Spleen (tissue), 7 donors: ENCODE measurements around the gene CPNE2.

Experiments
- POLR2AphosphoS5 ChIP-seq, 3 donors: sonication (generic); formaldehyde crosslinking; IDR thresholded peaks; one replicate each; pipeline ENCODE4 v1.5.1; 2017; ENCODE audit warnings: antibody characterized with exemption in 3 of 3
- TF ChIP-seq, protein P1 (sequence below), 11 experiments: fragments of 200-600 bp in 7 of 11; fragments of 450-650 bp in 4 of 11; sonication (generic) in 4 of 11; IDR thresholded peaks in 8 of 11; conservative IDR thresholded peaks in 3 of 11; 1 replicate in 7 of 11; 2 replicates in 4 of 11; pipeline versions ENCODE4 v1.4.0 to v1.8.0; 2016 to 2021; ENCODE audit warnings: antibody characterized with exemption in 11 of 11, inconsistent platforms in 4 of 11, mild to moderate bottlenecking in 1 of 11
- donor health status: DM: no; HTN: no; CAD: no; lungs with moderate emphysema.
- donor health status: DM: no; HTN: no; CAD: no.
- donor health status: DM: no; HTN: no; CAD: no.

DNA sequence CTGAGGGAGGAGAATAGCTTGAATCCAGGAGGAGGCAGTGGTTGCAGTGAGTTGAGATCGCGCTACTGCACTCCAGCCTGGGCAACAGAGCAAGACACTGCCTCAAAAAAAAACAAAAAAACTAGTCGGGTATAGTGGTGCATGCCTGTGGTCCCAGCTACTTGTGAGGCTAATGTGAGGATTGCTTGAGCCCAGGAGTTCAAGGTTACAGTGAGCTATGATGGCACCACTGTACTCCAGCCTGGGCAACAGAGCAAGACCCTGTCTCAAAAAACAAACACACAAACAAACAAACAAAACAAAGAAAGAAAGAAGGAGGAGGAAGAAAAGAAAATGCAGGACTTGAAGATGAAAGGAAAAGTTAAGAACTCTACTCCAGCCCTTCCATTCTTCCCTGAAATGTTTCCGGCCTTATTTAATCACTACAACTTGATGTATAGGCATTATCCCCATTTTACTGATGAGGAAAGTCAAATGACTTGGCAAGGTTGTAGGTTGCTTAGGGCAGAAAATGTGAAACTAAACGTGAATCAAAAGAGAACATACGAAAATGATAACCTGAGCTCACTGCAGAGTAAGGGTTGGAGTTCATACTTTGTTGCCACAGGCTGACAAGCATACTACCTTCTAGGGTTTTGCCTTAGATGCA is 63.4 kb downstream of the CPNE2 start:
- TF ChIP-seq, protein P1, sequence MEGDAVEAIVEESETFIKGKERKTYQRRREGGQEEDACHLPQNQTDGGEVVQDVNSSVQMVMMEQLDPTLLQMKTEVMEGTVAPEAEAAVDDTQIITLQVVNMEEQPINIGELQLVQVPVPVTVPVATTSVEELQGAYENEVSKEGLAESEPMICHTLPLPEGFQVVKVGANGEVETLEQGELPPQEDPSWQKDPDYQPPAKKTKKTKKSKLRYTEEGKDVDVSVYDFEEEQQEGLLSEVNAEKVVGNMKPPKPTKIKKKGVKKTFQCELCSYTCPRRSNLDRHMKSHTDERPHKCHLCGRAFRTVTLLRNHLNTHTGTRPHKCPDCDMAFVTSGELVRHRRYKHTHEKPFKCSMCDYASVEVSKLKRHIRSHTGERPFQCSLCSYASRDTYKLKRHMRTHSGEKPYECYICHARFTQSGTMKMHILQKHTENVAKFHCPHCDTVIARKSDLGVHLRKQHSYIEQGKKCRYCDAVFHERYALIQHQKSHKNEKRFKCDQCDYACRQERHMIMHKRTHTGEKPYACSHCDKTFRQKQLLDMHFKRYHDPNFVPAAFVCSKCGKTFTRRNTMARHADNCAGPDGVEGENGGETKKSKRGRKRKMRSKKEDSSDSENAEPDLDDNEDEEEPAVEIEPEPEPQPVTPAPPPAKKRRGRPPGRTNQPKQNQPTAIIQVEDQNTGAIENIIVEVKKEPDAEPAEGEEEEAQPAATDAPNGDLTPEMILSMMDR (IDR thresholded peaks at IDR 0.05 in 8 of 11, conservative IDR thresholded peaks at IDR 0.05 in 3 of 11), result no peak
- no peak for TF ChIP-seq POLR2AphosphoS5 (IDR thresholded peaks at IDR 0.05)
